ENCODE results near the gene CDK12.

DNA sequence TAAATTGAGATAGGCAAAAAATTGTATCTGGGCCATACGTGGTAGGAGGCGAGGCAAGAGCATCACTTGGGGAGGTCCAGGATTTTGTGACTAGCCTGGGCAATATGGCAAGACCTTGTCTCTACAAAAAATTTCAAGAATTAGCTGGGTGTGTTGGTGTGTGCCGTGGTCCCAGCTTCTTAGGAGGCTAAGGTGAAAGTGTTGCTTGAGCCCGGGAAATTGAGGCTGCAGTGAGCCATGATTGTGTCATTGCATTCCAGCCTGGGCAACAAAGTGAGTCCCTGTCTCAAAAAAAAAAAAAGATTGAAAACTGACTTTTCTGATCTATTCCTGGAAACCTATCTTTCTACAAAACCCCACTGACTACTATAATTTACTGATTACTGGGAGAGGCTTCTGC, 26.7 kb downstream of the CDK12 start:
- TF ChIP-seq, protein P1, sequence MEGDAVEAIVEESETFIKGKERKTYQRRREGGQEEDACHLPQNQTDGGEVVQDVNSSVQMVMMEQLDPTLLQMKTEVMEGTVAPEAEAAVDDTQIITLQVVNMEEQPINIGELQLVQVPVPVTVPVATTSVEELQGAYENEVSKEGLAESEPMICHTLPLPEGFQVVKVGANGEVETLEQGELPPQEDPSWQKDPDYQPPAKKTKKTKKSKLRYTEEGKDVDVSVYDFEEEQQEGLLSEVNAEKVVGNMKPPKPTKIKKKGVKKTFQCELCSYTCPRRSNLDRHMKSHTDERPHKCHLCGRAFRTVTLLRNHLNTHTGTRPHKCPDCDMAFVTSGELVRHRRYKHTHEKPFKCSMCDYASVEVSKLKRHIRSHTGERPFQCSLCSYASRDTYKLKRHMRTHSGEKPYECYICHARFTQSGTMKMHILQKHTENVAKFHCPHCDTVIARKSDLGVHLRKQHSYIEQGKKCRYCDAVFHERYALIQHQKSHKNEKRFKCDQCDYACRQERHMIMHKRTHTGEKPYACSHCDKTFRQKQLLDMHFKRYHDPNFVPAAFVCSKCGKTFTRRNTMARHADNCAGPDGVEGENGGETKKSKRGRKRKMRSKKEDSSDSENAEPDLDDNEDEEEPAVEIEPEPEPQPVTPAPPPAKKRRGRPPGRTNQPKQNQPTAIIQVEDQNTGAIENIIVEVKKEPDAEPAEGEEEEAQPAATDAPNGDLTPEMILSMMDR (IDR thresholded peaks at IDR 0.05), result no peak
- no peak for TF ChIP-seq POLR2A (IDR thresholded peaks at IDR 0.05)

Data from ovary (tissue), 3 donors.